ENCODE data around the gene MEX3B. TPM values are rescaled to one million over a fixed set of nuclear protein-coding genes. Genes with fewer than 3 reads are reported as not detected.

MEX3B gene
- total and polyA plus RNA-seq, 9 of the 15 experiments (the other 6 are each of a cell fraction or from before 2014, with no cell fraction given), result 0.94 to 12.8 (median 3.6) TPM

DNA sequence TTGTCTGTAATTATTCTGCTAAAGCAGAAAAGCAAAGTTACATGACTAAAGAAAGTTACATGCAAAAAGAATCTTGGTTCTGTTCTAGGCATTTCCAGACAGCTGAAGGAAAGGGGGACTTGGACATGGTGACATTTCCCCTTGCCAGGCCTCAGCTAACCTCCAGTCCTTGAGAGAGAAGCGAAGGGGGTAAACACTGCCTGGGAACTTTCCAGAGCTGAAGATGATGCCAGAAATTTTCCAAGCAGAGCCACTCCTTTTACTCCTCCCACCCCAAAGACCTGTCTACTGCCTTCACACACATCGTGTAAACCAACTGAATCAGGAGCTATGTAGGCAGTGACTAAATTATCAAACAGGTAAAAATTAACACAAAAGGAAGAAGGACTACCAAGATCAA lies 5.4 kb downstream of the MEX3B start:
- no peaks in the 10 kb centered on the region for H3K27me3 ChIP-seq (ENCODE audit: control insufficient read depth in 2 of 2, insufficient read depth in 2 of 2, low read length in 2 of 2)
- no peak overlapping the region for H3K27ac ChIP-seq (ENCODE audit: extremely low read depth, low read depth, low read length)
- no peaks in the 10 kb centered on the region for H3K9me1 ChIP-seq (ENCODE audit: control insufficient read depth, insufficient read depth, low read length)
- ATAC-seq, result no peak
- peaks cover 29% of the 10 kb centered on the region for H3K79me2 ChIP-seq (ENCODE audit: control insufficient read depth, insufficient read depth, low read length)
- intact Hi-C loops (cut with micrococcal nuclease), result no loop called here
- no peak for TF ChIP-seq ELF4 (CRISPR knock-in tag; IDR thresholded peaks at IDR 0.05)
- no peak for TF ChIP-seq ZNF76 (CRISPR knock-in tag; IDR thresholded peaks at IDR 0.05; ENCODE audit: borderline replicate concordance)
- TF ChIP-seq FOSL1 (tag; conservative IDR thresholded peaks at IDR 0.05), result no peak
- TF ChIP-seq LEF1 (IDR thresholded peaks at IDR 0.05), result no peak
- no peak for TF ChIP-seq C11orf30 (IDR thresholded peaks at IDR 0.05; ENCODE audit: low read depth)
- no peak for TF ChIP-seq KLF6 (CRISPR knock-in tag; IDR thresholded peaks at IDR 0.05; ENCODE audit: borderline replicate concordance)
- TF ChIP-seq PHF8 (IDR thresholded peaks at IDR 0.05; ENCODE audit: borderline replicate concordance, low read length), result no peak
- TF ChIP-seq CBX3 (IDR thresholded peaks at IDR 0.05; ENCODE audit: borderline replicate concordance in 1 of 2, low read length in 2 of 2), result no peak
- TF ChIP-seq, protein P1, sequence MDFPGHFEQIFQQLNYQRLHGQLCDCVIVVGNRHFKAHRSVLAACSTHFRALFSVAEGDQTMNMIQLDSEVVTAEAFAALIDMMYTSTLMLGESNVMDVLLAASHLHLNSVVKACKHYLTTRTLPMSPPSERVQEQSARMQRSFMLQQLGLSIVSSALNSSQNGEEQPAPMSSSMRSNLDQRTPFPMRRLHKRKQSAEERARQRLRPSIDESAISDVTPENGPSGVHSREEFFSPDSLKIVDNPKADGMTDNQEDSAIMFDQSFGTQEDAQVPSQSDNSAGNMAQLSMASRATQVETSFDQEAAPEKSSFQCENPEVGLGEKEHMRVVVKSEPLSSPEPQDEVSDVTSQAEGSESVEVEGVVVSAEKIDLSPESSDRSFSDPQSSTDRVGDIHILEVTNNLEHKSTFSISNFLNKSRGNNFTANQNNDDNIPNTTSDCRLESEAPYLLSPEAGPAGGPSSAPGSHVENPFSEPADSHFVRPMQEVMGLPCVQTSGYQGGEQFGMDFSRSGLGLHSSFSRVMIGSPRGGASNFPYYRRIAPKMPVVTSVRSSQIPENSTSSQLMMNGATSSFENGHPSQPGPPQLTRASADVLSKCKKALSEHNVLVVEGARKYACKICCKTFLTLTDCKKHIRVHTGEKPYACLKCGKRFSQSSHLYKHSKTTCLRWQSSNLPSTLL (IDR thresholded peaks at IDR 0.05), result no peak
- TF ChIP-seq, protein P2, sequence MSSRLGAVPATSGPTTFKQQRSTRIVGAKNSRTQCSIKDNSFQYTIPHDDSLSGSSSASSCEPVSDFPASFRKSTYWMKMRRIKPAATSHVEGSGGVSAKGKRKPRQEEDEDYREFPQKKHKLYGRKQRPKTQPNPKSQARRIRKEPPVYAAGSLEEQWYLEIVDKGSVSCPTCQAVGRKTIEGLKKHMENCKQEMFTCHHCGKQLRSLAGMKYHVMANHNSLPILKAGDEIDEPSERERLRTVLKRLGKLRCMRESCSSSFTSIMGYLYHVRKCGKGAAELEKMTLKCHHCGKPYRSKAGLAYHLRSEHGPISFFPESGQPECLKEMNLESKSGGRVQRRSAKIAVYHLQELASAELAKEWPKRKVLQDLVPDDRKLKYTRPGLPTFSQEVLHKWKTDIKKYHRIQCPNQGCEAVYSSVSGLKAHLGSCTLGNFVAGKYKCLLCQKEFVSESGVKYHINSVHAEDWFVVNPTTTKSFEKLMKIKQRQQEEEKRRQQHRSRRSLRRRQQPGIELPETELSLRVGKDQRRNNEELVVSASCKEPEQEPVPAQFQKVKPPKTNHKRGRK (tag; IDR thresholded peaks at IDR 0.05), result no peak
- TF ChIP-seq POLR3G (IDR thresholded peaks at IDR 0.05; ENCODE audit: extremely low read depth, insufficient read length, insufficient replicate concordance), result no peak
- TF ChIP-seq, protein P3, sequence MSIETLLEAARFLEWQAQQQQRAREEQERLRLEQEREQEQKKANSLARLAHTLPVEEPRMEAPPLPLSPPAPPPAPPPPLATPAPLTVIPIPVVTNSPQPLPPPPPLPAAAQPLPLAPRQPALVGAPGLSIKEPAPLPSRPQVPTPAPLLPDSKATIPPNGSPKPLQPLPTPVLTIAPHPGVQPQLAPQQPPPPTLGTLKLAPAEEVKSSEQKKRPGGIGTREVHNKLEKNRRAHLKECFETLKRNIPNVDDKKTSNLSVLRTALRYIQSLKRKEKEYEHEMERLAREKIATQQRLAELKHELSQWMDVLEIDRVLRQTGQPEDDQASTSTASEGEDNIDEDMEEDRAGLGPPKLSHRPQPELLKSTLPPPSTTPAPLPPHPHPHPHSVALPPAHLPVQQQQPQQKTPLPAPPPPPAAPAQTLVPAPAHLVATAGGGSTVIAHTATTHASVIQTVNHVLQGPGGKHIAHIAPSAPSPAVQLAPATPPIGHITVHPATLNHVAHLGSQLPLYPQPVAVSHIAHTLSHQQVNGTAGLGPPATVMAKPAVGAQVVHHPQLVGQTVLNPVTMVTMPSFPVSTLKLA (conservative IDR thresholded peaks at IDR 0.05), result no peak
- no peak overlapping the region for H3K4me3 ChIP-seq
- 0 out of 2 replicates have a peak, but pooled peaks cover 5% of the 10 kb centered on the region for H3K9me3 ChIP-seq (replicated peaks; ENCODE audit: control insufficient read depth, insufficient read depth, low read depth, low read length)
- ChIA-PET CTCF (ENCODE audit: low intra/inter-chr PET ratio) (interaction anchor here (0.6 kb wide), 1 partner anchor 79 kb away, joined by 3 read pairs; no protein-coding TSS in a partner anchor), POLR2A (interaction anchor here (0.6 to 2.2 kb wide), 3 partner anchors 11 to 221 kb away, joined by 3 to 7 read pairs (median 4); no protein-coding TSS in a partner anchor)
- no peak for DNase-seq (ENCODE audit: extremely low read depth in 1 of 4, low spot score in 3 of 4)
- H4K20me1 ChIP-seq (replicated peaks; ENCODE audit: control insufficient read depth, insufficient read depth, low read length), result no peaks in the 10 kb centered on the region
- BruUV-seq (replicated peaks), result no TSS peak
- in situ Hi-C loops (cut with MboI), result no loop called here
- H3K4me1 ChIP-seq (replicated peaks in 1 of 2; ENCODE audit: control insufficient read depth in 2 of 2, insufficient read depth in 2 of 2, low read length in 2 of 2), result peaks cover 14 to 32% of the 10 kb centered on the region in 2 experiments
- H3K4me2 ChIP-seq (ENCODE audit: insufficient read depth, low read length), result peak overlapping the region; percentile 51; the same call in 1 of the 2 replicates
- peaks cover 19% of the 10 kb centered on the region; the same call in 2 of the 3 replicates for H3K36me3 ChIP-seq (ENCODE audit: control insufficient read depth, insufficient read depth, low read length)
- peak overlapping the region; percentile 74; the same call in 1 of the 2 replicates for H2AFZ ChIP-seq (ENCODE audit: low read depth, low read length)
- FAIRE-seq, result peak; percentile 15
- WGBS (ENCODE audit: insufficient coverage, low coverage, missing lambda C conversion rate), result 47% methylated on average over 2 of the region's 2 CpGs
- H3K9ac ChIP-seq (ENCODE audit: insufficient read depth in 1 of 2, low read depth in 2 of 2, low read length in 2 of 2), result peak overlapping the region; percentile 13 to 48; a peak in 2 of 4 replicates
